ENCODE results near the gene MAPKAPK5. TPM values are rescaled to one million over a fixed set of nuclear protein-coding genes. Genes with fewer than 3 reads are reported as not detected.
A peak's percentile ranks its signal among the peaks of the same experiment; 100 is the strongest.
"Not testable (repeated sequence)": the region's sequence is repeated elsewhere in the genome, so short reads cannot be mapped to it uniquely, and the experiment has no call there.

MAPKAPK5 gene
- total RNA-seq, 1 donor from 2014 or later: 41.4 TPM

GRCh38 chr12:111827907-111828306 is 14.1 kb upstream of the MAPKAPK5 start:
- Mint-ChIP-seq H3K9me3 (ENCODE audit: unreplicated experiment) (no peaks in the 10 kb centered on the region), H3K36me3 (ENCODE audit: unreplicated experiment) (no peaks in the 10 kb centered on the region), H3K27me3 (ENCODE audit: unreplicated experiment) (peaks cover 31% of the 10 kb centered on the region), H3K27ac (ENCODE audit: unreplicated experiment) (no peak overlapping the region), H3K4me3 (ENCODE audit: unreplicated experiment) (no peak overlapping the region), H3K4me1 (ENCODE audit: unreplicated experiment) (no peaks in the 10 kb centered on the region)
- DNase-seq (ENCODE audit: extremely low spot score, unreplicated experiment): no peak
- no peak for TF ChIP-seq CTCF (IDR thresholded peaks at IDR 0.05)

- Mint-ChIP-seq H3K27ac (ENCODE audit: unreplicated experiment) (no peak overlapping the region), H3K4me3 (ENCODE audit: unreplicated experiment) (no peak overlapping the region), H3K27me3 (ENCODE audit: unreplicated experiment) (peaks cover 30% of the 10 kb centered on the region), H3K36me3 (ENCODE audit: unreplicated experiment) (no peaks in the 10 kb centered on the region), H3K9me3 (ENCODE audit: unreplicated experiment) (no peaks in the 10 kb centered on the region), H3K4me1 (ENCODE audit: unreplicated experiment) (no peaks in the 10 kb centered on the region)
- TF ChIP-seq CTCF (IDR thresholded peaks at IDR 0.05): no peak
- no peak for DNase-seq (ENCODE audit: extremely low spot score, unreplicated experiment)
These were observed 13.6 kb upstream of the MAPKAPK5 start for GRCh38 chr12:111828338-111828979.

- not testable (repeated sequence) for H3K4me1 Mint-ChIP-seq (ENCODE audit: unreplicated experiment); H3K27ac Mint-ChIP-seq (ENCODE audit: unreplicated experiment); H3K4me3 Mint-ChIP-seq (ENCODE audit: unreplicated experiment); DNase-seq (ENCODE audit: extremely low spot score, unreplicated experiment); H3K36me3 Mint-ChIP-seq (ENCODE audit: unreplicated experiment); H3K9me3 Mint-ChIP-seq (ENCODE audit: unreplicated experiment)
- peaks cover 23% of the 10 kb centered on the region for H3K27me3 Mint-ChIP-seq (ENCODE audit: unreplicated experiment)
These were observed 12.4 kb upstream of the MAPKAPK5 start for GRCh38 chr12:111829635-111830034.

GRCh38 chr12:111834740-111835386 is 7.2 kb upstream of the MAPKAPK5 start:
- DNase-seq (ENCODE audit: extremely low spot score, unreplicated experiment); H3K9me3 Mint-ChIP-seq (ENCODE audit: unreplicated experiment); H3K36me3 Mint-ChIP-seq (ENCODE audit: unreplicated experiment); H3K4me3 Mint-ChIP-seq (ENCODE audit: unreplicated experiment); H3K4me1 Mint-ChIP-seq (ENCODE audit: unreplicated experiment): not testable (repeated sequence)
- peak overlapping the region; percentile 38 for H3K27ac Mint-ChIP-seq (ENCODE audit: unreplicated experiment)
- H3K27me3 Mint-ChIP-seq (ENCODE audit: unreplicated experiment): peaks cover 13% of the 10 kb centered on the region

GRCh38 chr12:111835531-111836181 is 6.4 kb upstream of the MAPKAPK5 start:
- Mint-ChIP-seq H3K4me1 (ENCODE audit: unreplicated experiment) (peaks cover 11% of the 10 kb centered on the region), H3K27me3 (ENCODE audit: unreplicated experiment) (peaks cover 13% of the 10 kb centered on the region)
- H3K27ac Mint-ChIP-seq (ENCODE audit: unreplicated experiment); H3K9me3 Mint-ChIP-seq (ENCODE audit: unreplicated experiment); H3K36me3 Mint-ChIP-seq (ENCODE audit: unreplicated experiment); DNase-seq (ENCODE audit: extremely low spot score, unreplicated experiment); H3K4me3 Mint-ChIP-seq (ENCODE audit: unreplicated experiment): not testable (repeated sequence)

- no peak overlapping the region for H3K27ac Mint-ChIP-seq (ENCODE audit: unreplicated experiment)
- no peak for DNase-seq (ENCODE audit: extremely low spot score, unreplicated experiment)
- no peaks in the 10 kb centered on the region for H3K9me3 Mint-ChIP-seq (ENCODE audit: unreplicated experiment)
- H3K4me1 Mint-ChIP-seq (ENCODE audit: unreplicated experiment): peaks cover 25% of the 10 kb centered on the region
- TF ChIP-seq CTCF (IDR thresholded peaks at IDR 0.05): no peak
- peaks cover 7% of the 10 kb centered on the region for H3K36me3 Mint-ChIP-seq (ENCODE audit: unreplicated experiment)
- H3K4me3 Mint-ChIP-seq (ENCODE audit: unreplicated experiment): no peak overlapping the region
- peaks cover 3% of the 10 kb centered on the region for H3K27me3 Mint-ChIP-seq (ENCODE audit: unreplicated experiment)
These were observed 3.7 kb upstream of the MAPKAPK5 start for GRCh38 chr12:111838353-111838752.
